HCT116 (cell line): Measurements from ENCODE around the gene SLC36A2.

Source experiments
- EZH2 ChIP-seq: fragments of 200-600 bp; sonication (generic); IDR thresholded peaks from 2 replicates; pipeline ENCODE4 v1.6.1; 2017; ENCODE audit warnings: antibody characterized with exemption, mixed run types
- EZH2phosphoT487 ChIP-seq: fragments of 200-600 bp; IDR thresholded peaks from 2 replicates; pipeline ENCODE4 v1.6.1; 2018; ENCODE audit warnings: antibody characterized with exemption, borderline replicate concordance
- POLR2A ChIP-seq: IDR thresholded peaks from 2 replicates; pipeline ENCODE4 v1.7.0; 2011; ENCODE audit warnings: borderline replicate concordance; ENCODE audit not compliant: insufficient read depth, insufficient read length; ENCODE audit errors: extremely low read depth
- RAD21 ChIP-seq: IDR thresholded peaks from 2 replicates; pipeline ENCODE4 v1.6.1; 2012; ENCODE audit warnings: low read depth, mild to moderate bottlenecking
- TF ChIP-seq, protein P1 (sequence below), 3 experiments: fragments of 200-600 bp in 1 of 3; sonication (generic) in 1 of 3; IDR thresholded peaks in 2 of 3; conservative IDR thresholded peaks in 1 of 3; 2 replicates each; pipeline ENCODE4 v1.5.1; 2012 to 2017; ENCODE audit warnings: low read depth in 2 of 3, low read length in 2 of 3, antibody characterized with exemption in 1 of 3, borderline replicate concordance in 1 of 3, control low read depth in 1 of 3, mild to moderate bottlenecking in 1 of 3, mixed read lengths in 1 of 3, mixed run types in 1 of 3, moderate library complexity in 1 of 3; ENCODE audit not compliant: insufficient read depth in 1 of 3
- TF ChIP-seq, protein P2 (sequence below): IDR thresholded peaks from 2 replicates; pipeline ENCODE4 v1.6.1; 2012
- TF ChIP-seq, protein P3 (sequence below): IDR thresholded peaks from 2 replicates; pipeline ENCODE4 v1.6.1; 2012; ENCODE audit warnings: low read depth
- TF ChIP-seq, protein P4 (sequence below): IDR thresholded peaks from 2 replicates; pipeline ENCODE4 v1.6.1; 2012

- TF ChIP-seq, protein P1, sequence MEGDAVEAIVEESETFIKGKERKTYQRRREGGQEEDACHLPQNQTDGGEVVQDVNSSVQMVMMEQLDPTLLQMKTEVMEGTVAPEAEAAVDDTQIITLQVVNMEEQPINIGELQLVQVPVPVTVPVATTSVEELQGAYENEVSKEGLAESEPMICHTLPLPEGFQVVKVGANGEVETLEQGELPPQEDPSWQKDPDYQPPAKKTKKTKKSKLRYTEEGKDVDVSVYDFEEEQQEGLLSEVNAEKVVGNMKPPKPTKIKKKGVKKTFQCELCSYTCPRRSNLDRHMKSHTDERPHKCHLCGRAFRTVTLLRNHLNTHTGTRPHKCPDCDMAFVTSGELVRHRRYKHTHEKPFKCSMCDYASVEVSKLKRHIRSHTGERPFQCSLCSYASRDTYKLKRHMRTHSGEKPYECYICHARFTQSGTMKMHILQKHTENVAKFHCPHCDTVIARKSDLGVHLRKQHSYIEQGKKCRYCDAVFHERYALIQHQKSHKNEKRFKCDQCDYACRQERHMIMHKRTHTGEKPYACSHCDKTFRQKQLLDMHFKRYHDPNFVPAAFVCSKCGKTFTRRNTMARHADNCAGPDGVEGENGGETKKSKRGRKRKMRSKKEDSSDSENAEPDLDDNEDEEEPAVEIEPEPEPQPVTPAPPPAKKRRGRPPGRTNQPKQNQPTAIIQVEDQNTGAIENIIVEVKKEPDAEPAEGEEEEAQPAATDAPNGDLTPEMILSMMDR (IDR thresholded peaks at IDR 0.05 in 2 of 3, conservative IDR thresholded peaks at IDR 0.05 in 1 of 3; ENCODE audit: borderline replicate concordance in 1 of 3, insufficient read depth in 1 of 3, low read depth in 2 of 3, low read length in 2 of 3), result no peak
- TF ChIP-seq POLR2A (no peak), EZH2 (no peak), EZH2phosphoT487 (no peak), RAD21 (no peak)
- TF ChIP-seq, protein P2, sequence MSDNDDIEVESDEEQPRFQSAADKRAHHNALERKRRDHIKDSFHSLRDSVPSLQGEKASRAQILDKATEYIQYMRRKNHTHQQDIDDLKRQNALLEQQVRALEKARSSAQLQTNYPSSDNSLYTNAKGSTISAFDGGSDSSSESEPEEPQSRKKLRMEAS, result no peak
- TF ChIP-seq, protein P3, sequence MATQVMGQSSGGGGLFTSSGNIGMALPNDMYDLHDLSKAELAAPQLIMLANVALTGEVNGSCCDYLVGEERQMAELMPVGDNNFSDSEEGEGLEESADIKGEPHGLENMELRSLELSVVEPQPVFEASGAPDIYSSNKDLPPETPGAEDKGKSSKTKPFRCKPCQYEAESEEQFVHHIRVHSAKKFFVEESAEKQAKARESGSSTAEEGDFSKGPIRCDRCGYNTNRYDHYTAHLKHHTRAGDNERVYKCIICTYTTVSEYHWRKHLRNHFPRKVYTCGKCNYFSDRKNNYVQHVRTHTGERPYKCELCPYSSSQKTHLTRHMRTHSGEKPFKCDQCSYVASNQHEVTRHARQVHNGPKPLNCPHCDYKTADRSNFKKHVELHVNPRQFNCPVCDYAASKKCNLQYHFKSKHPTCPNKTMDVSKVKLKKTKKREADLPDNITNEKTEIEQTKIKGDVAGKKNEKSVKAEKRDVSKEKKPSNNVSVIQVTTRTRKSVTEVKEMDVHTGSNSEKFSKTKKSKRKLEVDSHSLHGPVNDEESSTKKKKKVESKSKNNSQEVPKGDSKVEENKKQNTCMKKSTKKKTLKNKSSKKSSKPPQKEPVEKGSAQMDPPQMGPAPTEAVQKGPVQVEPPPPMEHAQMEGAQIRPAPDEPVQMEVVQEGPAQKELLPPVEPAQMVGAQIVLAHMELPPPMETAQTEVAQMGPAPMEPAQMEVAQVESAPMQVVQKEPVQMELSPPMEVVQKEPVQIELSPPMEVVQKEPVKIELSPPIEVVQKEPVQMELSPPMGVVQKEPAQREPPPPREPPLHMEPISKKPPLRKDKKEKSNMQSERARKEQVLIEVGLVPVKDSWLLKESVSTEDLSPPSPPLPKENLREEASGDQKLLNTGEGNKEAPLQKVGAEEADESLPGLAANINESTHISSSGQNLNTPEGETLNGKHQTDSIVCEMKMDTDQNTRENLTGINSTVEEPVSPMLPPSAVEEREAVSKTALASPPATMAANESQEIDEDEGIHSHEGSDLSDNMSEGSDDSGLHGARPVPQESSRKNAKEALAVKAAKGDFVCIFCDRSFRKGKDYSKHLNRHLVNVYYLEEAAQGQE, result no peak
- TF ChIP-seq, protein P4, sequence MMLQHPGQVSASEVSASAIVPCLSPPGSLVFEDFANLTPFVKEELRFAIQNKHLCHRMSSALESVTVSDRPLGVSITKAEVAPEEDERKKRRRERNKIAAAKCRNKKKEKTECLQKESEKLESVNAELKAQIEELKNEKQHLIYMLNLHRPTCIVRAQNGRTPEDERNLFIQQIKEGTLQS, result no peak
Observed at GRCh38 chr5:151381899-151382298, 34.5 kb upstream of the SLC36A2 start.
